Measurements from ENCODE around the gene CGA.

The CGA gene

GRCh38 chr6:87099472-87099871 lies 4.6 kb upstream of the CGA start:
- Histone ChIP-seq H3K27me3 (peaks cover 29% of the 10 kb centered on the region), H3K9me3 (no peaks in the 10 kb centered on the region), H3K4me1 (no peaks in the 10 kb centered on the region), H3K4me3 (ENCODE audit: low read depth, low read length) (no peak overlapping the region), H3K36me3 (no peaks in the 10 kb centered on the region)
- no peak for TF ChIP-seq CTCF (IDR thresholded peaks at IDR 0.05; ENCODE audit: low read depth, low read length)
- DNase-seq = no peak

GRCh38 chr6:87094576-87094975 lies 330 bp downstream of the CGA start:
- Histone ChIP-seq H3K27me3 (peaks cover 27% of the 10 kb centered on the region), H3K4me3 (ENCODE audit: low read depth, low read length) (no peak overlapping the region), H3K9me3 (no peaks in the 10 kb centered on the region), H3K4me1 (no peaks in the 10 kb centered on the region), H3K36me3 (no peaks in the 10 kb centered on the region)
- no peak for TF ChIP-seq CTCF (IDR thresholded peaks at IDR 0.05; ENCODE audit: low read depth, low read length)
- no peak for DNase-seq

GRCh38 chr6:87093651-87094050 lies 1.3 kb downstream of the CGA start:
- peaks cover 24% of the 10 kb centered on the region for H3K27me3 ChIP-seq
- TF ChIP-seq CTCF (IDR thresholded peaks at IDR 0.05; ENCODE audit: low read depth, low read length) = no peak
- no peak overlapping the region for H3K4me3 ChIP-seq (ENCODE audit: low read depth, low read length)
- H3K36me3 ChIP-seq = no peaks in the 10 kb centered on the region
- H3K4me1 ChIP-seq = no peaks in the 10 kb centered on the region
- no peaks in the 10 kb centered on the region for H3K9me3 ChIP-seq
- DNase-seq = no peak

DNA sequence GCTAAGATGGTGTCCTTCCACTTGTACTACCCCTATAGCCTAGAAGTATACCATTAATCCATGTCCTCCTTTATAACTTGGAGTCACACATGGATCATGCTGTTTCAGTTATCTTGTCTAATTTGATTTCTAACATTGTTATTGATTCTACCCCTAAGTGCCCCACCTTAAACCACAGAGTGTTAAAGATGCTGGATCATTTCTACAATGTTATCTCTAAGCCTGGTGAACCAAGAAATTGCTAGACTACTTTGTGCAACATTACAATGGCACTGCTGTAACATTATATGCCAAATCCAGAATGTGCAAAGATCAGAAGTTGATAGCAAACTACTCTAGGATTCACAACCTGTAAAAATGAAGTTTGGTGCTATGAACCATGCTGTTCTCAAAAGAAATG lies 1.7 kb downstream of the CGA start:
- no peak for DNase-seq

DNA sequence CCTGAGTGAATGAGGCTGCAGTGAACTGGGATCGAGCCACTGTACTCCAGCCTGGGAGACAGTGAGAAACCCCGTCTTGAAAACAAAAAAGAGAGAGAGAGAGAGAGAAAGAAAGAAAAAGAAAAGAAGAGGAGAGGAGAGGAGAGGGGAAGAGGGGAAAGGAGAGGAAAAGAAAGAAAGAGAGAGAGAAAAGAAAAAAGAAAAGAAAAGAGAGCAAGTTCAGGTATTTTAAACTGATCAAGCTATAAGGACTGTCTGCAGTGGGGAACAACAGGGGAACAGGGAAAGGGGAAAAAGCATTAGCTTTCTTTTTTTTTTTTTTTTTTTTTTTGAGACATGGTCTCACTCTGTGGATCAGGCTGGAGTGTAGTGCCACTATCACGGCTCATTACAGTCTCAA lies 2.5 kb downstream of the CGA start:
- Histone ChIP-seq H3K9me3 (no peaks in the 10 kb centered on the region), H3K4me3 (ENCODE audit: low read depth, low read length) (no peak overlapping the region), H3K27me3 (peaks cover 19% of the 10 kb centered on the region), H3K36me3 (no peaks in the 10 kb centered on the region), H3K4me1 (no peaks in the 10 kb centered on the region)
- no peak for TF ChIP-seq CTCF (IDR thresholded peaks at IDR 0.05; ENCODE audit: low read depth, low read length)
- DNase-seq = no peak

More for the DNA sequence above, 1.7 kb downstream of the CGA start:
- TF ChIP-seq CTCF (IDR thresholded peaks at IDR 0.05; ENCODE audit: low read depth, low read length) = no peak
- no peaks in the 10 kb centered on the region for H3K36me3 ChIP-seq
- peaks cover 24% of the 10 kb centered on the region for H3K27me3 ChIP-seq
- no peaks in the 10 kb centered on the region for H3K4me1 ChIP-seq
- H3K4me3 ChIP-seq (ENCODE audit: low read depth, low read length) = no peak overlapping the region
- H3K9me3 ChIP-seq = no peaks in the 10 kb centered on the region

DNA sequence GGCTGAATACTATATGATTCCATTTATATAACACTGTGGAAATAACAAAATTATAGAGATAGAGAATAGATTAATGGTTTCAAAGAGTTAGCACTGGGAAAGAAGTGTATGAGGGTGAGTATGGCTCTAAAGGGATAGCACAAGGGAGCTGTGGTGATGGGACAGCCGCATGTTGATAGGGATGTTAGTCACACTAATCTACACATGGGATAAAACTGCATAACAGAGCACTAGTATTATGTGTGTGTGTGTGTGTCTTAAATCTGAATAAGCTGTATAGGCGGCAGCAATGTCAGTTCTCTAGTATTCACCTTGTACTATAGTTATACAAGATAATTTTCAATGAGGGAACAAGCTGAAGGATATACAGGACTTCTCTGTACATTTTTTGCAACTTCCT lies 5.8 kb downstream of the CGA start:
- Histone ChIP-seq H3K4me3 (ENCODE audit: low read depth, low read length) (no peak overlapping the region), H3K9me3 (no peaks in the 10 kb centered on the region), H3K27me3 (peaks cover 2% of the 10 kb centered on the region; the same call in 1 of the 2 replicates), H3K36me3 (no peaks in the 10 kb centered on the region), H3K4me1 (no peaks in the 10 kb centered on the region)
- DNase-seq = no peak
- TF ChIP-seq CTCF (IDR thresholded peaks at IDR 0.05; ENCODE audit: low read depth, low read length) = no peak

Data from BE2C (cell line).